GM20431 (cell line): Measurements from ENCODE around the gene C3orf18.

Experiments used
- in situ Hi-C: fragments of 300-500 bp; cut with MseI, MboI; formaldehyde crosslinking; loops from one replicate; pipeline ENCODE4 v1.15.0; 2020; ENCODE audit warnings: low sequenced_read_pairs; ENCODE audit not compliant: unreplicated experiment

The C3orf18 gene

DNA sequence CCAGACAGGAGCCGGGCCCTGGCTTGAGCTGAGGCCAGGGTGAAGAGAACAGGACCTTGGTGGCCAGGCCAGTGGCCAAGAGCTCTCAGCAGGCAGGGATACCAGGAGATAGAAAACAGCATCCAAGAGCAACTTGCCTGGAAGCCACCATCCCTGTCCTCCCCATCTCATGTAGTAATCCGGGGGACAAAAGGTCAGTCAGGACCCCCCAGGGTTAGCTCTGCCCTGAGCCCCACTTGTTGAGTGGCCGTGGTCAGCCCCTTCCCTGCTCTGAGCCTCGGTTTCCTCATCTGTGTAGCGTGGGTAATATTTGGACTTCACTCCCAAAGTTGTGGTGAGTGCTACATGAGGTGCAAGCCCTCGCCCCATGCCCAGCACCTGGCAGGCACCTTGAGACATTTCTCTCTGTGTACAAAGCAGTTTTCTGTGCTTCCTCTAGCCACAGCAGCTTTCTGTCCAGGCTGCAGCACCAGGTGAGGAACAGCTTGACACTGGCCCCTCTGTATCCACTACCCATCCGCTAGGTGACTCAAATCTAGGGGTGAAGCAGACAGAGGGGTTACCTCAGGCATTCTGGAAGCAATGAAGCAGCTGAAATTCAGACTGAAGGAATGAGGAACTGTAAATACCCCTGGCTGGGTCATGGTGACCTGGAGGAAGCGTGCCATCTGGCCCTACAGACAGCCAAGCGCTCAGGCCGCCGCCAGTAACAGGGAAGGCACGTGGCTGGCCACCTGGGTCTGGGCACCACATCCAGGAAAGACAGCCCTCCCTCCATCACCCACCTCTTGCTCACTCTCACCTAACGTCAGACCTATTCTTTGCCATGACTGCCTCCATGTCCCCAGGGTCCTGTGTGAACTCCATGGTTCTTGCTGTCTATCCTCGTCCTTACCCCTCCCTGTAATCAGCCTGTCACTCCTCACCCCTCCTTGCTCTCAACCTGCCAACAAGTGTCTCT, 37.4 kb upstream of the C3orf18 start:
- in situ Hi-C loops, result no loop called here

DNA sequence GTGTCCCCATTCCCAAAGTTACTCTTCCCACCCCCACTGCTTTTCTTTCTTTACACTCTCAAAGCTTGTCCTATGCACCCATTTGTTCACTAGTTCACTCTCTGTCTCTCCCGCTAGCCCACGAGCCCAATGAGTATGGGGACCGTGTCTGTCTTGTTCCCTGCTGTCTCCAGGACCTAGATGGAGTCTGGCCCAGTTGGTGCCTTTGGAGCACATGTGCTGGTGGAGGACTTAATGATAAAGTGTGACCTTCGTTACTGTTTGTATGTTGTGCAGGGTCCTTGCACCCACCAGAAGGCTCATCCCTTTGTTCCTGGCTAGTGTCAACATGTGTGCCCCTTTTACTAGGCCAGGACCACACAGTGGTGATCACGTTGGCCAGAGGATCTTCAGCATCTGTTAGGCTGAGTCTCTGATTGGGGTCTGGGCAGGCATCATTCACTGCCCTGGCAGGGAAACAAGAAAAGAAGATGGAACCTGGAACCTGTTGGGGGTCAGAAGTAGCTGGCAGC, 36.6 kb upstream of the C3orf18 start:
- in situ Hi-C loops, result no loop called here

DNA sequence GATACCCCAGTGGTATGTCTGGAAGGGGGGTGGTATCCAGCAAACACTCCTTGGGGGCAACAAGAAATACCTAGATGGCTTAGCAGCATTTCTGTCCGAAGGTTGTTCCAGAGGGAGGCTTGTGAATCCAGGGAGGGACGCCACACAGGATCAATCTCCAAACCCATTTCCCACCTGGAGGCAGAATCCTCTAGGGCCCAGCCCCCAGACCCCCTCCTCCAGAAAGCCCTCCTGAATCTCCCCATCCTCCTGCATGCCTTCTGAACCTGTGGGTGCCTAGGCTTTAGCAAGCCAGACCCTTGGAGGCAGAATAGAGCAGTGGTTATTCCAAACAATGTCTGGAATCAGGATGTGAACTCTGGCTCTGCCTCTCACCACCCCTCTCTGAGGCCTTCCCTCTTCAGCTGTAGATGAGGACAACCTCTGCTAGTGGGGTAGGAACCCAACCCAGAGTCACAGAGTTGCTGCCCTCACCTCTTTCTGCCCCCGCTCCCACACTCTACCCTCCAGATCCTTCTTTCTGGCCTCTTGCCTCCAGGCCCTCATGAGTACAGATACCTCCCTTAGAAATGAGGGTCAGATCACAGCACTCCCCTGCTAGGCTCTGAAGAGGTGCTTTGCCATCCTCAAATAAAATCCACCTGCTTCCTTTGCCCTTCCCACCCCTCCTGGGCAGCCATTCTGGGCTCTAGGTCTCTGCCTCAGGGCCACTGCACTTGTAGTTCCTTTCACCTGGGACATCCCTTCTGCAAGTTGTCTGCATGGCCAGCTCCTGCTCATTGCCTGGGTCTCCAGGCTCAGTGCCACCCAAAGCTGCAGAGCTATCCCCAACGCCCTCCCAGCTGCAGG, 35.9 kb upstream of the C3orf18 start:
- in situ Hi-C loops, result no loop called here

DNA sequence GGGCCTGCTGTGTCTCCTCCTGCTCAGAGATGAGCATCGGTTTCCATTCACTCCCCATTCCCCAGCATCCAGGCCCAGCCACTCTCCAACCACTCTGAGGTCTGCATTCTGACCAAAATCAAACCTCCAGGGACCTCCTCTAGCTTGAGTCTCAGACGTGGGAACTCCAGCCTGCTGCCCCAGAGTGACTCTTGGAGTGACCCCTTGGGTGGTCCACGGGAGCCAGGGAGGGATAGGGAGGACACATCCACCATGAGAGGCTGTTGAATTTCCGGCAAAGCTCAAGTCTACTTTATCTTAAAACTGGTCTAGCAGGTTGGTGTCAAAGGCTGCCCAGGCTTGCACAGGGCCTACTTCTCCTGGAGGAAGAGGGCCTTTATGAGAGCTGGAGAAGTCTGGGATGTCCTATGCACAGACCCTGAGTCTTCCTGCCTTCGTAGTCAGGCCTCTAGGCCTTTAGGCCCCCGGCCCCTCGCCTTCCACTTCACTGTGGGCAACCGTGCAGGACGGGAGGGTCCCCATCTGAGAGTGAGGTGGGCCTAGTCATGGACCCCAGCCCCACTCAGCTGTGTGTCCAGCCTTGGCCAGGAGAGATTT, 35.1 kb upstream of the C3orf18 start:
- in situ Hi-C loops, result no loop called here

DNA sequence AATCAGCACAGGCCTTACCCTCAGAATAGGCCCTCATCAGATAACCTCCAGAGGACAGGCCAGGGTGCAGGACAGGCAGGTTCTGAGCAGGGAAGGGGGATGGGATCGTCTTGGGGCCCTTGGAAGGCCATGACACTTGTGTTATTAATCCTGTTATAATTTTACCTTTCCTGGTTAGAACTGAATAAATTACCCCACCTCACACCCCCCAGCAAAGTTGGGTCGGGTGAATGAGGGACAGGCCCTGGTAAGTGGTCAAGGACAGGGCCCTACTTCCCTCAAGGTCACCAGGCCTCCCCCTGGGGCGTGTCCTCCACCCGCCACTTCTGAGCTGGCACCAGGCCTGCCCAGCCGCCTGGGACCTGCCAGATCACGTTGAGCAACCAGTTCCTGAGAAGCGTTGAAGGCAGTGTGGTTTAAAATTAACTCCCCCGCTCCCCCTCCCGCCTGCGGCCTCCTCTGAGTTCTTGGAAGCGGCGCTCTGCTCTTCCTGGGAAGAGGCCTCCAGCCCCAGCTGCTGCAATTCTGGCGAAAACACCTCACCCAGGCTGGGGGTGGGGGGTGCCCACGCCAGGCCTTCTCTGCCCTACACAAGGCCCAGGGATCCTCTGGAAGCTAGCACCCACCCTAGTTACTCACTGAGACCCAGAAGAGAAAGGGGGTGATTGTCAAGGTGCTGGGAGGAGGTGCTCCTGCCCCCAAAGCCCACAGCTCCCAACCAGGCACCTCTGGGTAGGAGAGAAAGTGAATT, 33.5 kb upstream of the C3orf18 start:
- in situ Hi-C loops, result no loop called here

DNA sequence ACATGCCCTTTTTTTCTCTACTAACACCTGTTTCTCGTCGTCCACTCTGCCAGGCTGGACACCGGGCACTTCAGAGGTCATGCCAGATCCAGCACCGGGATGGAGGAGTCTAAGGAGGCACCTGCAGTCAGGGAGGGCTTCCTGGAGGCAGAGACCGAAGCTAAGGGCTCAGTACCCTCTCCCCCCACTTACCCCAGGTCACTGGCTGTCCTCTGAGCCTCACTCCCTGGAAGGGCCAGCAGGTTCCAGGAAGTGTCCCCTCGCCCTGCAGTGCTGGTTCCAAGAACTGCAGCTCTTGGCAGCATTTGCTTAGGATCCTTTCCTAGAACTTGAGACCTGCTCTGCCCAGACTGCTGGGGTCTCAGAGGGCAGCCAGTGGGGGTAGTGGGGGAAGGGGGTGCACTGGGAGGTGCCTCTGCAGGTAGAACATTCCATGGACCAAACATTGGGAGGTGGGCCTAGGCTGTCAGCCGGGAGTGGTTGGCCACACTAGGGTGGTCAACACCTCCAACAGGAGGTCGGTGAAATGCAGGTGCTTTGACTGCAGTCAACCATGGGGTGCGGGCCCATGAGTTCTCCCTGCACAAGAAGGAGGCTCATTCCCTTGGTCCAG, 32.7 kb upstream of the C3orf18 start:
- in situ Hi-C loops, result no loop called here

DNA sequence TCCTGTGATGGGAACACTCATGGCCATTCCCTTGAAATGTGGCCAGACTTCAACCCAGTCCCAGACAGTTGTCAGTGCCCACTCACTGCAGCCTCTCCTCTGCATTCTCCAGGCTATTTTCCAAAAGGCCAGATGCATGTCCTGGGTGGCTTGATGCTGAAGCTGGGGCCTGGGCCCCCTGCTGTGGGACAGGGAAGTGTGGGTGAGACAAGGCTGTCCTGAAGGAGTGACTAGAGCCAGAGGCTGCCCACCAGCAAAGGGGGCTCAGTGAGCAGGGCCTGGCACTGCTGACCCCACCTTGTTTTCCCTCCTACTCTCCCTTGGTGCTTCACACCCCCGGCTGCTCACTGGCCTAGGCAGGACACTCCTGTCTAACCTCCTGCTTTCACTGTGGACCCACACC, 32.2 kb upstream of the C3orf18 start:
- in situ Hi-C loops, result no loop called here

DNA sequence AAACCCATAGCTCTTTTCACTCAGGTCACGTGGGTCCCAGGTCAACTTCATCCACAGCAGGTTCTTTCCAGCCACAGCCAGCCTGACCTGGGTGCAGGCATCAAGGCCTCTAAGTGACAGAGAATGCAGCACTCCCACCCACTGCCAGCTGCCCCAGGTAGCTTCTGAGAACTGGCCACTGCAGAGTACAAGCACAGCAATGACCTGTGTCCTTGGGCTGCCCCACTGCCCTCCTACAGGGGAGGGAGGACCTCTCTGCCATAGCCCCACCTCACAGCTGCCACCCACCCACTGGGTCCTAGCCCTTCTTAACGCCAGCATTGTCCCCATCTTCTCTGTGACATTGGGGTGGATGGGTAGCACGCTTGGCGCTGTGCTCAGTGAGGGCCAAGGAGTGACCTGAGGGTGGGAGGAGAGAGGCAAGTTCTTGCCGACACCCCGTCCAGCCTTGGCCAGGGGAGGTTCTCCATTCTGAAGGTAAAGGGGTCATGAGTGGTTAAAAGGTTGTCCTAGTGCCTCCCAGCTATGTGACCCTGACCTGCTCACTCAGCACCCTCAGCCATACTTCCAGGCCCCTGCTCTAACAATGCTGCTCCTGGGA, 31.7 kb upstream of the C3orf18 start:
- in situ Hi-C loops, result no loop called here

DNA sequence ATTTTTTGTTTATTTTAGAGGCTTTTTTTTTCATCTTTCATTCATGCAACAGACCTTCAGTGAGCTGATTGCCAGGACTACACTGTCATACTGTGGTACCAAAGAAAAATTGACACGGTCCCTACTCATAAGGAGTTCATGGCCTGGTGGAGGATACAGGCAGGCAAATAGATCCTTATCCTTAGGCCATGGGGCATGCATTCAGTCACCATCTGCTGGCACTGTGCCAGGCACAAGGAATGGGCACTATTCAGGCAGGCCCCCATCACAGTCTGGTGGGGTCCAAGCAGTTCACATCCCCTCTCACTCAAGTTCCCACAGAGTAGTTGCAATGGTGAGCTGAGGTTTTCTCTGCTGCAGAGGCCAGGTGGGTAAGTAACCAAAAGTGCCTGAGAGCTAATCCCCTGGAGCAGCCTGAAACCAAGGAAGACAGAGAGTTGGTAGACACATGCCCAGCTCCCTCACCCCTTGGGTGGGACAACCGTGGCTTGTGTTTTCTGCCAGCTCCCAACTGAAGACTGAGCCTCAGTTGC, 26.8 kb upstream of the C3orf18 start:
- in situ Hi-C loops, result no loop called here

DNA sequence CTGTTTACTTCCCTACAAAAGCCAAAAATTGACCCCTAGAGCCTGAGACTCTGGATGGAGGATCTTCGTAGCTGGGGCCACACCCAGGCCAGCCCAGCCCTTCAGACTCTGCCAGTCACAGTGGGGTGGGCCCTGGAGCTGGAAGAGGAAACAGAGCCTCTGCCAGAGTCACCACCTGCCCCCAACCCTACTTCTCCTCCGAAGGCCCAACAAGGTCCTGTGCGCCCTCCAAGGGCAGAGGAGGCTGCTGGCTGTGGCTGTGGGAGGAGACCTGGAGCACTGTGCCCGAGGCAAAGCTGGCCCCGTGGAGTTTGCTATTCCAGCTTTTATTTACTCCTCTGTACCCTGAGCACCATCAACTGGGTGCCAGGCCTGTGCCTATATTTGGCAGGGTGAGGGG, 25.0 kb upstream of the C3orf18 start:
- in situ Hi-C loops, result no loop called here

DNA sequence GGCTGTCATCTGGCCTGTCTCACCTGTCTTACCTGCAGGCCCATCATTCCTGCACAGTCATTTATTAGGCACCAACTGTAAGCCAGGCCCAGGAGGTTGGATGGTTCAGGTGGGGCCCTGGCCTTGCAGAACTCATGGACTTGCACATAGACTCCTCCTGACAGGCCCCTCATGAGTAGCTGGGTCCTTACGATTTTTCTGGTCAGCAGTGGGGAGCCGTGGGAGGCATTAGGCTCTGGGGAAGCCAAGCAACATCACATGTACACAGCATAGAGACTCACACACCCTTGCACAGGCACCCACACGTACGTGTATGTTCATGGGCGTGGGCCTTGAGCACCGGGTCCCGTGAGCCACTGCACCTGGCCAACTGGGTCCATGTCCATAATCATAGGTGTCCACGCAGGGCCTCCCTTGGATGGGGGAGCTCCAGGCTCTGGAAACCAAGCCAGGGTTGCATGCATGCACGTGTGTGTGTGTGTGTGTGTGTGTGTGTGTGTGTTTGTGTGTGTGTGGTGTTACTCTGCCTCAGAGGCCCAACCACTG, 23.7 kb upstream of the C3orf18 start:
- in situ Hi-C loops, result no loop called here

DNA sequence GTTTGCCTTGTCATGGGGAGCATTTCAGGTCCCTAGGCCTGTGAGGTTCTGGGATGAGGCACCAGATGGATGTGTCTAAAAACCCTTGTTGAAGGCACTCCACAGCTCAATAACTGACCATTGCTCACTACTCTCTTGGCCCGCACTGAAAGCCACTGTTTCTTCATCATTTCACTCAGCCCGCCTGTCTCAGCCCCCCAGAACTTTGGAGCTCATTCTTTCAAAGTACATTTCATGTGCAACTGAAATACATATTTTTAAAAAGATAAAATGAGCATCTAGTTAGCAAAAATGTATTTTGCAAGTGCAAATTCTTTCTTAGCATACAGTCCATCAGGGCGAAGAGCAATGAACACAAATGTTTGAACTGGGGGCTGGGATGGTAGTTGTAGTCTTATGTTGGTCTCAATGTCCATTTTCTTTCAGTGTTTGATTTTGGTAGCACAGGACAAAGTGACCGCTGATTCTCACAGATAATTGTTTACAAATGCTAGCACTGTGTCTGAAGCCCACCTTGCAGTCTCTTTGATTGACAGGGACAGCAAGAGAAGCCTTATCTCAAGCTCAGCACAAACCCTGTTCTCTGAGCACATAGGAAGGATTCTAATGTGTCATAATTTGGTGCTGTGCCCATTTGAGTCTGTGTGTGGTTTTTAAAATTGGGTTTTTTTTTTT, 21.3 kb upstream of the C3orf18 start:
- in situ Hi-C loops, result no loop called here

DNA sequence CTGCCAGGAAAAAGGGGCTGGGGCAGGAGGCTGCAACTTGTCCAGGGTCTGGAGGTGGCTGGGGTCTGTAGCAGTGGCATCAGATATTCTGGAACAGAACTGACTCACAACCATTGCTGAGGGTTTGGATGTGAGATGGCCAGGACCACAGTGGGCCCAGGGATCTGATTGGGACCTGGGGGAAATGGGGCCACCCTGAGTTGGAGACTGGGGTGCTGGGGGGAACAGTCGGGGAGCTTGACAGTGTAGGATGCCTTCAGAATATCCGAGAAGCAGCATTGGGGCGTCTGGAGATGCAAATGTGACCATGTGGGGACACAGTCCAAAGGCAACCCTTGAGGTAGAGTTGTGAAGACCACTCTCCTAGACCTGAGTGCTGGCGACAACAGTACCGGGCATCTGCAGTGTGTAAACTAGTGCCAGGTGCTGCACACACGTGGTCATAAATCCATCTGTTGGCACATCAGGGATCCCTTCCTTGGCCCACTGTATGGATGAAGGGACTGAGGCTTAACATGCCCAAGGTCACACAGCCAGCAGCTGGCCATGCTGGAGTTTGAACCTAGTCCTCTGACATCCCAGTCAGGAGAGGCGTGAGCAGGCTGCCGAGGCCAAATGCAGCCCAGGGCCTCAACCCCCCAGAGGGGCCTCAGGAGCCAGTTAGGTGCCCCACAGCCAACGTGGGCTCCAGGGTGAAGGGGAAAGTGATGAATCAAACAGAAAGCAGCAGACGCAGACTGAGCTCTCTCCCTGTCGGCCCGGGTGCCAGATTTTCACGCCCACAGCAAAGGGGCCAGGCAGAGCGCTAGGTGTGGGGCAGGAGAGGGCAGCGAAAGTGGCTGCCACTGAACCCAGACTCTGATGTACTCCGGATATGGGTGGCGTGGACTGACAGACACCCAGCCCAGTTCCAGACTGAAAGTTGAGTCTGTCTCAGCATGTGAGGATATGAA, 20.5 kb upstream of the C3orf18 start:
- in situ Hi-C loops, result no loop called here

DNA sequence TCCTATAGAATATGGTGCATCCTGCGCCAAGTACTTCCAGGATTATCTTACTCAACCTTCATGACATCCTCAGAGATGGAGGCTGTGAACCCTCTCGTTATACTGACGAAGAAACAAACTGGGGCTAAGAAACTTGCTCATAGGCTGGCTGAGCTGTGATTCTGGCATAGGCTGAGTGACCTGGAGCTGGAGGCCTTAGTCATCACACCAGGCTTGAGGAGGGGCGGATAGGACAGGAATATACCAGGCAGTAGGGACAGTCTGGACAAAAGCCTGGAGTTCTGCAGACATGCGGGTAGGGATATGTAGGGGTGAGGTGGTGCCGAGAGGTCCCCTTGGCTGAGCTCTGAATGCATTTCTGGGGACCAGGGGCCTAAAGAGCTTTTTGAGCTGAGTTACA, 19.8 kb upstream of the C3orf18 start:
- in situ Hi-C loops, result no loop called here

DNA sequence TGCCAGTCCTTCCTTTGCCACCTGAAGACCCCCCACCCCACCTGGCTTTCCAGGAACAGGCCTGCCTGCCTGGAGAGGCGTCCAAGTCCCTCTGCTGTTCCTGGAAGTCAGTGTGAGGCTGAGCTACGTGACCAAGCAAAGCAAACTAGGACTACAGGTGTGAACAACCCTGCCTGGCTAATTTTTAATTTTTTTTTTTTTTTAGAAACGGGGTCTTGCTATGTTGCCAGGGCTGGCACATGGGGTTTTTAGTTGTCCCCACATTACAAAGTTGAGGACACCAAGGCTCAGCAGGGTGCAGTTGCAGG, 19.2 kb upstream of the C3orf18 start:
- in situ Hi-C loops, result no loop called here

DNA sequence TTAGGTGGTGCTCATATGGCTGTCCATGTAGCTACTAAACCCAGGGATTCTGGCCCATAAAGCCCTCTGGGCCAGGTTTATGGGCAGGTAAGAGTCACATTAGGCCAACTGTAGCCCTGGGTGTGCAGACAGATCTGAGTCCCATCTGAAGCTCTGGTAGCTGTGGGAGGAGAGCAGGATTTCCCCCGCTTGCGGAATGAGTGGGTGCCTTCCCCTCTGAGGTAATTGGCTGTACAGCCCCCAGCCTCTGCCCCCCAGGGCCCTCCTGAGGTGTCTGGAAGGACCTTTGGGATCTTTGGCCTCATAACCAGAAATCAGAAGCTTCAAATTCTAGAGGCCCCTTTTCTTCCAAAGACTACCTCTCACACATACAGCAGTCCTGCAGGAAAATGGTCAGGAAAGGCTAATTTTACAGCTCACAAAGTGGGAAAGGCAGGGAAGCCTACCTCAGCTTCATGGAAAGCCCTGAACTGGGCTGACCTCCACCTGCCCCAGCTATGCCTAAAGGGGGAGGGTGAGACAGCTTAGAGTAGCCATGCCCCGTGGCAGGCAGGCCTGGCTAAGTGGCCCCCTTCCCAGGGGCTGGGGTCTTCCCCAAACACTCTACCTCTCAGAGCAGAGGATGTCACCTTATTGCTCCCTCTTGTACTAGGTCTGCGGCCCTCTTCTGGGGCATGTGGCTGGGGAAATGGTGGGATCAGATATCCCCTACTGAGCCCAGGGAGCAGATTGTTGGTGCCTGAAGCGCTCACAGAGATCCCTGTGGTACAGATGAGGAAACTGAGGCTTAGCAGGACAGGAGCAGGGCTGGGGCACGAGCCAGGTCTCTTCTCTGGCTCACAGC, 18.6 kb upstream of the C3orf18 start:
- in situ Hi-C loops, result no loop called here
